A673 (cell line): ENCODE results near the gene HDAC4. TPM values are rescaled to one million over a fixed set of nuclear protein-coding genes. Genes with fewer than 3 reads are reported as not detected.

Experiments
- BruUV-seq: library from RNA; stranded (reverse); fragments of 400-500 nt; replicated peaks from 2 replicates; lab custom pipeline; 2021; lab: Mats Ljungman, UMichigan
- CTCF ChIA-PET: fragments of 300-600 bp; sonication (Branson Sonifier 250); formaldehyde crosslinking; loops from one replicate; lab custom pipeline; 2022; ENCODE audit warnings: antibody characterized with exemption; lab: Charles Lee
- POLR2A ChIA-PET: fragments of 300-600 bp; sonication (Branson Sonifier 250); formaldehyde crosslinking; loops from one replicate; lab custom pipeline; 2022; ENCODE audit warnings: antibody characterized with exemption; ENCODE audit not compliant: low non-redundant PET; lab: Charles Lee
- DNase-seq: peaks from one replicate; pipeline ENCODE4 v3.0.0-alpha.2; 2015; ENCODE audit warnings: low spot score
- H3K27ac ChIP-seq: fragments of 200-600 bp; sonication (generic); 2 replicates; pipeline ENCODE4 v1.5.1; 2016; ENCODE audit warnings: mixed run types, low read depth, mild to moderate bottlenecking, mixed read lengths, antibody characterized with exemption, low read length; ENCODE audit not compliant: poor library complexity, severe bottlenecking
- H3K27me3 ChIP-seq: fragments of 200-600 bp; sonication (generic); replicated peaks from 2 replicates; pipeline ENCODE4 v1.6.1; 2017; ENCODE audit warnings: mixed run types, low read depth, mild to moderate bottlenecking, mixed read lengths, antibody characterized with exemption, low read length; ENCODE audit not compliant: insufficient read depth, poor library complexity
- H3K36me3 ChIP-seq: fragments of 200-600 bp; sonication (generic); 2 replicates; pipeline ENCODE4 v1.6.1; 2016; ENCODE audit warnings: mixed run types, mild to moderate bottlenecking, mixed read lengths, antibody characterized with exemption, low read length; ENCODE audit not compliant: insufficient read depth, poor library complexity, severe bottlenecking
- H3K4me1 ChIP-seq: fragments of 200-600 bp; sonication (generic); 2 replicates; pipeline ENCODE4 v1.6.1; 2017; ENCODE audit warnings: mixed run types, mild to moderate bottlenecking, mixed read lengths, antibody characterized with exemption, low read length; ENCODE audit not compliant: insufficient read depth, poor library complexity, severe bottlenecking
- H3K4me3 ChIP-seq: fragments of 200-600 bp; sonication (generic); 2 replicates; pipeline ENCODE4 v1.5.1; 2016; ENCODE audit warnings: low read depth, mixed run types, mild to moderate bottlenecking, mixed read lengths, low read length; ENCODE audit not compliant: poor library complexity, severe bottlenecking
- H3K9me3 ChIP-seq: fragments of 200-600 bp; sonication (generic); 2 replicates; pipeline ENCODE4 v1.6.1; 2016; ENCODE audit warnings: mixed run types, low read depth, mild to moderate bottlenecking, mixed read lengths, antibody characterized with exemption, low read length; ENCODE audit not compliant: poor library complexity, severe bottlenecking
- CTCF ChIP-seq: fragments of 300-800, 200-600 bp; sonication (generic); conservative IDR thresholded peaks from 2 replicates; pipeline ENCODE4 v1.5.1; 2017; ENCODE audit warnings: low read depth, mild to moderate bottlenecking, antibody characterized with exemption, low read length, moderate library complexity, mixed read lengths
- EZH2 ChIP-seq: fragments of 200-600 bp; sonication (generic); IDR thresholded peaks from 2 replicates; pipeline ENCODE4 v1.6.1; 2017; ENCODE audit warnings: borderline replicate concordance, low read depth, mild to moderate bottlenecking, mixed read lengths, antibody characterized with exemption, low read length; ENCODE audit not compliant: poor library complexity, severe bottlenecking
- intact Hi-C: fragments of 100-400 bp; cut with micrococcal nuclease; formaldehyde crosslinking; loops from one replicate; pipeline ENCODE4 v1.10.0; 2022; ENCODE audit not compliant: unreplicated experiment
- total RNA-seq: library from RNA; stranded (reverse); gene quantifications from 2 replicates; pipeline ENCODE4 v1.2.3, GENCODE V29; 2021

Gene HDAC4
- total RNA-seq, 1 experiment from 2014 or later, result 40.0 TPM

GRCh38 chr2:239036819-239037558, 363.8 kb downstream of the HDAC4 start:
- H3K36me3 ChIP-seq, result no peaks in the 10 kb centered on the region
- H3K4me1 ChIP-seq, result no peaks in the 10 kb centered on the region
- H3K4me3 ChIP-seq, result no peak overlapping the region
- peaks cover 15% of the 10 kb centered on the region for H3K27me3 ChIP-seq
- H3K27ac ChIP-seq, result no peak overlapping the region
- TF ChIP-seq CTCF, result no peak
- TF ChIP-seq EZH2, result no peak
- BruUV-seq, result no TSS peak
- POLR2A ChIA-PET, result no interaction called here
- no peaks in the 10 kb centered on the region for H3K9me3 ChIP-seq
- no peak for DNase-seq
- CTCF ChIA-PET, result no interaction called here
- intact Hi-C loops, result loop anchor here (10.0 kb wide), 1 partner anchor 948 kb away; no protein-coding TSS in a partner anchor

- peaks cover 23% of the 10 kb centered on the region for H3K27me3 ChIP-seq
- TF ChIP-seq CTCF, result no peak
- DNase-seq, result no peak
- intact Hi-C loops, result loop anchor here (10.0 kb wide), 1 partner anchor 949 kb away; no protein-coding TSS in a partner anchor
- no peak overlapping the region for H3K4me3 ChIP-seq
- H3K4me1 ChIP-seq, result no peaks in the 10 kb centered on the region
- H3K27ac ChIP-seq, result no peak overlapping the region
- no TSS peak for BruUV-seq
- no peaks in the 10 kb centered on the region for H3K9me3 ChIP-seq
- no peaks in the 10 kb centered on the region for H3K36me3 ChIP-seq
- ChIA-PET CTCF (interaction anchor here (0.7 to 0.8 kb wide), 2 partner anchors 23 to 531 kb away, joined by 5 to 7 read pairs; no protein-coding TSS in a partner anchor), POLR2A (no interaction called here)
Measured at GRCh38 chr2:239035997-239036731, 364.7 kb downstream of the HDAC4 start.

- Histone ChIP-seq H3K4me3 (peak overlapping the region; percentile 25), H3K4me1 (no peaks in the 10 kb centered on the region), H3K9me3 (no peaks in the 10 kb centered on the region), H3K36me3 (no peaks in the 10 kb centered on the region), H3K27me3 (peaks cover 29% of the 10 kb centered on the region), H3K27ac (no peak overlapping the region)
- intact Hi-C loops, result loop anchor here (10.0 kb wide), 1 partner anchor 949 kb away; no protein-coding TSS in a partner anchor
- ChIA-PET CTCF (no interaction called here), POLR2A (no interaction called here)
- BruUV-seq, result no TSS peak
- TF ChIP-seq EZH2, result no peak
- peak; percentile 83 for TF ChIP-seq CTCF
- DNase-seq, result peak; percentile 55
Measured at GRCh38 chr2:239035361-239035814, 365.4 kb downstream of the HDAC4 start.
